Neutrophil (primary cell): ENCODE data around the gene ARHGEF37.

Experiments used
- H3K27ac ChIP-seq: fragments of 200-600 bp; sonication (generic); 2 replicates; pipeline ENCODE4 v1.5.1; 2016; ENCODE audit warnings: mild to moderate bottlenecking, moderate library complexity
- H3K27me3 ChIP-seq: fragments of 200-600 bp; sonication (generic); 2 replicates; pipeline ENCODE4 v1.6.0; 2016; ENCODE audit warnings: mild to moderate bottlenecking
- H3K36me3 ChIP-seq: fragments of 200-600 bp; sonication (generic); 2 replicates; pipeline ENCODE4 v1.5.1; 2017
- H3K4me1 ChIP-seq, 2 experiments: fragments of 200-600 bp in 1 of 2; sonication (generic) in 1 of 2; 1 replicate in 1 of 2; 2 replicates in 1 of 2; pipeline versions ENCODE4 v1.5.1 to v1.6.1; 2013 to 2016; ENCODE audit warnings: low read depth in 1 of 2, low read length in 1 of 2, mild to moderate bottlenecking in 1 of 2, moderate library complexity in 1 of 2; ENCODE audit not compliant: control insufficient read depth in 1 of 2, insufficient read depth in 1 of 2
- H3K4me3 ChIP-seq, 2 experiments: fragments of 200-600 bp in 1 of 2; sonication (generic) in 1 of 2; 1 replicate in 1 of 2; 2 replicates in 1 of 2; pipeline ENCODE4 v1.5.1; 2013 to 2016; ENCODE audit warnings: low read depth in 1 of 2, low read length in 1 of 2, mild to moderate bottlenecking in 1 of 2, moderate library complexity in 1 of 2
- H3K9me3 ChIP-seq: fragments of 200-600 bp; sonication (generic); 2 replicates; pipeline ENCODE4 v1.5.1; 2016
- TF ChIP-seq, protein P1 (sequence below): fragments of 200-600 bp; sonication (generic); IDR thresholded peaks from 2 replicates; pipeline ENCODE4 v1.5.1; 2016; ENCODE audit warnings: antibody characterized with exemption

The ARHGEF37 gene

DNA sequence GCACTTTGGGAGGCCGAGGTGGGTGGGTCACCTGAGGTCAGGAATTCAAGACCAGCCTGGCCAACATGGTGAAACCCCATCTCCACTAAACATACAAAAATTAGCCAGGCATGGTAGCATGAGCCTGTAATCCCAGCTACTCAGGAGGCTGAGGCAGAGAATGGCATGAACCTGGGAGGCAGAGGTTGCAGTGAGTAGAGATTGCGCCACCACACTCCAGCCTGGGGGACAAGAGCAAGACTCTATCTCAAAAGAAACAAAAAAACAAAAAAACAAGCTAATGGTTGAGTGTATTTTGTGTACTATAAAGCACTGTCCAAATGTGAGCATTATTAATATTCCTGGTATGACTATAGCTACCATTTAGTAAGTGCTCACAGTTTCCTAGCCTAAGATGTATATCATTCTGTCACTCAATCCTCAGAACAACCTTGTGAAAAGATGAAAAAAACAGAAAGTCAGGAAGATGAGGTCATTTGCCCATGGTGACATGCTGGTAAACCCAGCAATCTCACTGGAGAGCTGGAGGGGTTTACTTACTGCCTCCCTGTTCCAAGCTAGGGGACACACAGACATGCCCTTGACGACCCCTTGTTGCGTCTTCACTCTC, 27.7 kb downstream of the ARHGEF37 start:
- Histone ChIP-seq H3K36me3 (no peaks in the 10 kb centered on the region), H3K4me3 (no peak overlapping the region), H3K27me3 (no peaks in the 10 kb centered on the region), H3K4me1 (no peaks in the 10 kb centered on the region), H3K9me3 (no peaks in the 10 kb centered on the region), H3K27ac (no peak overlapping the region)
- TF ChIP-seq, protein P1, sequence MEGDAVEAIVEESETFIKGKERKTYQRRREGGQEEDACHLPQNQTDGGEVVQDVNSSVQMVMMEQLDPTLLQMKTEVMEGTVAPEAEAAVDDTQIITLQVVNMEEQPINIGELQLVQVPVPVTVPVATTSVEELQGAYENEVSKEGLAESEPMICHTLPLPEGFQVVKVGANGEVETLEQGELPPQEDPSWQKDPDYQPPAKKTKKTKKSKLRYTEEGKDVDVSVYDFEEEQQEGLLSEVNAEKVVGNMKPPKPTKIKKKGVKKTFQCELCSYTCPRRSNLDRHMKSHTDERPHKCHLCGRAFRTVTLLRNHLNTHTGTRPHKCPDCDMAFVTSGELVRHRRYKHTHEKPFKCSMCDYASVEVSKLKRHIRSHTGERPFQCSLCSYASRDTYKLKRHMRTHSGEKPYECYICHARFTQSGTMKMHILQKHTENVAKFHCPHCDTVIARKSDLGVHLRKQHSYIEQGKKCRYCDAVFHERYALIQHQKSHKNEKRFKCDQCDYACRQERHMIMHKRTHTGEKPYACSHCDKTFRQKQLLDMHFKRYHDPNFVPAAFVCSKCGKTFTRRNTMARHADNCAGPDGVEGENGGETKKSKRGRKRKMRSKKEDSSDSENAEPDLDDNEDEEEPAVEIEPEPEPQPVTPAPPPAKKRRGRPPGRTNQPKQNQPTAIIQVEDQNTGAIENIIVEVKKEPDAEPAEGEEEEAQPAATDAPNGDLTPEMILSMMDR = no peak

GRCh38 chr5:149609640-149610219, 28.4 kb downstream of the ARHGEF37 start:
- Histone ChIP-seq H3K9me3 (no peaks in the 10 kb centered on the region), H3K36me3 (no peaks in the 10 kb centered on the region), H3K27me3 (no peaks in the 10 kb centered on the region), H3K27ac (no peak overlapping the region), H3K4me3 (no peak overlapping the region), H3K4me1 (no peaks in the 10 kb centered on the region)
- TF ChIP-seq, protein P1 = no peak

DNA sequence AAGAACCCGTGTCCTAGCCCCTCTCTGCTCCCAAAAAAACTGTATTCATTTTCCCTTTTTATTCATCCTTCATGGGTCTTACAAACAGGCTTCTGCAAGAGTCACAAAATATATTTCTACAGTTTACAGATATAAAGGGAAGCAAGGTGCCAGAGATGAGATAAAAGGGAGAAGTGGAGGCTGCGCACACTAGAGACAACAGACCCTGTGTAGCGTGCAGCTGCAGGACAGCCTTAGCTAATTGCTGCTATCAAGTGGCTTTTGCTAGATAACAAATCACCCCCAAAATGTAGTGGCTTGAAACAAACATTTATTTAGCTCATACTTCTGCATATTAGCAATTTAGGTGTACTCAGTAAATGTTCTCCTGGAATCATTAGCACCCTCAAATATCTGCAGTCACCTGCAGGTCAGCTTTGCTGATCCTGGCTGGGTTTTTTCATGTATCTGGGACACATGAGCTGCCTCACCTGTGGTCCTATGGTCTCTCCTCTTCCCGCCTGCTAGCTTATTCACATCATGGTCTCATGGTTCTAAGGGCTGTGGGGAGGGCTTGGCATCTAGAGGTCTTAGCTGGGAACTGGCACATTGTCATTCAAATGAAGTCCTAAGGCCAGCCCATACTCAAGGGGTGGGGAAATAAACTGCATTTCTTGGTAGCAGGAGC, 29.4 kb downstream of the ARHGEF37 start:
- Histone ChIP-seq H3K27me3 (no peaks in the 10 kb centered on the region), H3K27ac (no peak overlapping the region), H3K36me3 (no peaks in the 10 kb centered on the region), H3K9me3 (no peaks in the 10 kb centered on the region), H3K4me1 (no peaks in the 10 kb centered on the region), H3K4me3 (no peak overlapping the region)
- TF ChIP-seq, protein P1 = no peak

DNA sequence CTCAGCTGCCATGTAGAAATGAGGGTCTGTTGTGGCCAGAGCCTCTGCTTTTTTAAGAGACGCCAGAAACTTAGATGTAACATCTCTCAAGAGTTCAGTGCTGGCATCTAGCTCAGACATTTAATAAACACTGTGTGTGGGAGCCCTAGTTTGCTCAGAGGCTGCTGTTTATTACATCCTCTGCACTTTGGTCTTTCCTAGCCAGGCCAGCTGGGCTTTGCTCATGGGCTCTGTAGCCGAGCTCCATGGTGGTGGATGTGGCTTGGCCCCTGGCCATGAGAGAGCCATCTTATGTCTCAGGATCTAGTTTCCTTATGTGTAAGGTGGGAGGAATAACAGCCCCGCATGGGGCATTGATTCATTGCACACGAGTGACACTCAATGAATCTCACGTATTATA, 30.0 kb downstream of the ARHGEF37 start:
- no peak overlapping the region for H3K27ac ChIP-seq
- H3K9me3 ChIP-seq = no peaks in the 10 kb centered on the region
- TF ChIP-seq, protein P1 = no peak
- H3K36me3 ChIP-seq = no peaks in the 10 kb centered on the region
- H3K27me3 ChIP-seq = no peaks in the 10 kb centered on the region
- no peaks in the 10 kb centered on the region for H3K4me1 ChIP-seq
- no peak overlapping the region for H3K4me3 ChIP-seq

DNA sequence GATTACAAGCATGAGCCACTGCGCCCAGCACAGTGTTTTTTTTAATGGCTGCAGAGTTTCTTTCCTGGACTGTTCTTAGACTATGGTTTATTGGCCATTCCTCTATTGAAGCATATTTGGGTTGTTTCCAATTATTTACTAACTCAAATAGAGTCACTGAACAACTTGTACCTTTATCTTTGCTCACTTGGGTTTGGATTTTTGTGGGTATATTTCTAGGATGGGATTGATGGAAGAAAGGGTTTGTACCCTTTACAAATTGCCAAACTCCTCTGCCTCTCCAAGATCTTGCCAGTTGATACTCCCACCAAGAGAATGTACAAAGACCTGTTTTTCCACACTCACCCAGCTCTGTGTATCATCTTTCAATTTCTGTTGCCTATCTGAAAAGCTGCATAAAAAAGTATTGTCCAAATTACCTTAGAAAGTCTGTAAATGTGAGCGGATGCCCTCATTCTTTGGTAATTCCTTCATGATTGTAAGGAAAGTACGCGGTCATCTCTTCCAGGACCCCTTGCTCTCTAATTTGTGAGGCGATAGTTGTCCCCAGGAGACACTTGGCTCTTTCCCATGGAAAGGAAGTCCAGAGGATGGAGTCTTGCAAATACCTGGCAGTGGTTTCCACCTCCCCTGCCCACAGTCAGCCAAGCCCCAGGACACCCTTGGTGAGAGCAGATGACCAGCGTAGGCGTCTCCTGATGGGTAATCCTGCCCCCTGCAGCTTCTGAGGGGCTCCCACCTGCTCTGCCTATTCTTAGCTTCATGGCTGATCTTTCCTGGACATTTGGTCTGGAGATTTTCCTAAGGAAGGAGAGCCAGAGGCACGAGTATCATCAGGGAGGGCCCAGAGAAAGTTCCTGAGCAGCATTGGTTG, 33.0 kb downstream of the ARHGEF37 start:
- no peaks in the 10 kb centered on the region for H3K4me1 ChIP-seq
- TF ChIP-seq, protein P1 = no peak
- no peak overlapping the region for H3K4me3 ChIP-seq
- H3K27me3 ChIP-seq = no peaks in the 10 kb centered on the region
- no peak overlapping the region for H3K27ac ChIP-seq
- no peaks in the 10 kb centered on the region for H3K36me3 ChIP-seq
- H3K9me3 ChIP-seq = no peaks in the 10 kb centered on the region
